Suppressor macrophage treated with lipopolysaccharide for 4 hours (primary cell): ENCODE results near the gene STK16.
"Not testable (repeated sequence)": the region's sequence is repeated elsewhere in the genome, so short reads cannot be mapped to it uniquely, and the experiment has no call there.

Source experiments
- DNase-seq: peaks from one replicate; pipeline ENCODE4 v3.0.0-alpha.2; 2020

STK16 gene

GRCh38 chr2:219246559-219246958 is 1.3 kb downstream of the STK16 start:
- no peak for DNase-seq

- DNase-seq = no peak
Observed at GRCh38 chr2:219247678-219248642, 2.7 kb downstream of the STK16 start.

DNA sequence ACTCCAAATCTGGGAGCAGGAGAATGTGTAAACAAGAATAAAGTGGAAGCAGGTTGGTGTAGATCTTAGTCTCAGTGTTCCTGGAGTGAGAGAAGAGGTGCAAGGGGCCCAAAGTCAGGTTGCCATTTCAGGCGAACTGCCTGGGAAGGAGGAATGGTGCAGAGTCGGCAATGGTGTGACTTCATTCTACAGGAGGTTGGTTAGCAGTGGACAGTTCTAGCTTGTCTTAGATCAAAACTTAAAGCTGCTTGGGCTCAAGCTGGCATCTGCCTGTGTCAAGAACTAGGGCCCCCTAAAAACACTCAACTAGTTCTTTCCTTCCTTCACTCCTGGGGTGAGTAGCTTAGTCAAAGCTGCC is 3.5 kb downstream of the STK16 start:
- no peak for DNase-seq

DNA sequence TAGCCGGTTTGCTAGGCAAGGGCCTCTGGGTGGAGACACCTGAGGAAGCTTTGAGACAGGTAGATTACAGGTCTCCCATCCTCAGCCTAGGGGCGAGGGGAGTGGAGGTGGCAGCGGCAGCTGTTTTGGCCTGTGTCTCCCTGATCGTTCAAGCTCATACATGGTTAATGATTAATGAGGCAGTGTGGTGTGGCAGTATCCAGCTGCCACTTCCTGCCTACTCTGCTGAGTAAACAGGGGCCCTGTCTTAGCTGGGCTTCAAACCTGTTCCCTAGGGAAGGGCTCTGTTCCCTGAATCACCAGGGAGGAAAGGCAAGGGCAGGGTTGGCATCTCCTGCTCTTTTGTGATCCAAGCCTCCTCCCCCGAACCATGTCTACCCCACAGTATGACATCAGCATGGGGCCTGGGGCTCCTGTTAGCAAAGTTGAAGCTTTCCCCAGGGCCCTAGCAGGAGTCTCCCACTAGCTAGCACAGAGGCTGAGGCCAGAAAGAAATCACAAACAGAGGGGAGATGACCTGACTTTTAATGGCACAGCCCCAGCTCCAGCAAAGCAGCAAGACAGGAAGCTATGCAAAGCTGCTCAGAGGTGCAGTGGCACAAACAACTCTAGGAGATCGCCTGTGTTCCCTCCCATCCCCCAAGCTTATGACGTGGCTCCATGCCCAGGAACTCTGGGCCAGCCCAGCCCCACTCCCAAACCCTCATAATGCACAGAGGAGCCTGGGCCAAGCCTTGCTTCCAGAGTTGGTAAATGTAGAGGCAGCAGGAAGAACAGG is 4.1 kb downstream of the STK16 start:
- no peak for DNase-seq

GRCh38 chr2:219250049-219250781 is 4.9 kb downstream of the STK16 start:
- no peak for DNase-seq

- no peak for DNase-seq
Observed at GRCh38 chr2:219251656-219252055, 6.4 kb downstream of the STK16 start.

- DNase-seq = no peak
Observed at GRCh38 chr2:219252084-219252483, 6.8 kb downstream of the STK16 start.

- no peak for DNase-seq
Observed at GRCh38 chr2:219252570-219252899, 7.3 kb downstream of the STK16 start.

DNA sequence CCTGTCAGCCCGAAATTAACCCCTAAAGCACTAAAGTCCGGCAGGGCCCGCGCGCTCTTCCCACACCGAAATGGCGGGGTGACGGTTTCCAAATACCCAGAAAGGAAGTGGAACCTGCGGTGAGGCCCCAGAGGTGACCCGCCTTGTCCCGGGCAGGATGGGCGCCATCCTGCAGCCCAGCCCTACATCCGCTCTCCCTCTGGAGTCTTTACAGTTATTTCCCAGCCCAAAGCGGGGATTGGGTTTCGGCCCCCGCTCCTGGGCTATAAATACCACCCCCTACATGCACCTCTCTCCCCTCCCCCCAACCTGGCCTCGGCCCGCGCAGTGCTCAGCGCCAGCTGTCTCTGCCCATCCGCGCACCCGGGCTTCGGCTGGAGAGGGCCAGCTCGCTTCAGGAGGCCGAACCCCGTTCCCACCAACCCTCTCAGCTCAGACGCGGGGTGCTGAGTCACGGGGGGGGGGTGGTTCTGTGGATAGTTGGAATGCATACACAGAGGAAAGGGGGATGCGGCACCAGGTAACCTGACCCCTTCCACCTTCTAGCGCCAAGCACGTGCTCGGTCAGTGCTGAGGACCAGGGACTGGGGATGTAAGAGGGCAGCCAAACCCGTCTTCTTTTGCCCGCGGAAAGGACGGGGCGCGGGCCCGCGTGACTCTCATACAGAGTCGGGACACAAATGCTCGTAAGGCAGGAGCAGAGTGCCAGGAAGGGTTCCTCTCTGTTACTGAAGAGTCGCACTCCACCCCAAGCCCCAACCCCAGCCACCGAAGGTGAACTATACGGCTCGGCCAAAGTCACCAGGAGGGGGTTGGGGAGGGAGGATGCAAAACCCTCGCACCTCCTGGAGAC is 7.8 kb downstream of the STK16 start, which contains the start of gene TUBA4B:
Gene TUBA4B, plus strand, starts transcription at position 344 of the 853 bp plus-strand sequence. Its CDS starts 165 bp downstream, at position 509.
- no peak for DNase-seq

- DNase-seq = peak; percentile 87
Observed at GRCh38 chr2:219253753-219254589, 8.7 kb downstream of the STK16 start, which contains the start of gene TUBA4A. TSS of gene TUBA4A (minus strand) at chr2:219253918. CDS start at chr2:219253858, 60 bp downstream.

- DNase-seq = peak; percentile 70
Observed at GRCh38 chr2:219254590-219255201, 9.4 kb downstream of the STK16 start.

DNA sequence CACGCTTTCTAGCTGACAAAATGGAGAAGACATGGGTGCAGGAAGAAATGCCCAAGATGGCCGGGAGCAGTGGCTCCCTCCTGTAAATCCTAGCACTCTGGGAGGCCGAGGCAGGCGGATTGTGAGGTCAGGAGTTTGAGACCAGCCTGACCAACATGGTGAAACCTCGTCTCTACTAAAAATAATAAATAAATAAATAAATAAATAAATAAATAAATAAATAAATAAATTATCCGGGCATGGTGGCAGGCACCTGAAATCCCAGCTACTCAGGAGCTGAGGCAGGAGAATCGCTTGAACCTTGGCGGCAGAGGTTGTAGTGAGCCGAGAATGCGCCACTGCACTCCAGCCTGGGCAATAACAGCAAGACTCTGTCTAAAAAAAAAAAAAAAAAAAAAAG is 13.7 kb downstream of the STK16 start:
- DNase-seq = not testable (repeated sequence)

GRCh38 chr2:219261024-219261855 is 16.0 kb downstream of the STK16 start:
- DNase-seq = no peak

GRCh38 chr2:219266232-219266631 is 21.0 kb downstream of the STK16 start:
- DNase-seq = no peak

DNA sequence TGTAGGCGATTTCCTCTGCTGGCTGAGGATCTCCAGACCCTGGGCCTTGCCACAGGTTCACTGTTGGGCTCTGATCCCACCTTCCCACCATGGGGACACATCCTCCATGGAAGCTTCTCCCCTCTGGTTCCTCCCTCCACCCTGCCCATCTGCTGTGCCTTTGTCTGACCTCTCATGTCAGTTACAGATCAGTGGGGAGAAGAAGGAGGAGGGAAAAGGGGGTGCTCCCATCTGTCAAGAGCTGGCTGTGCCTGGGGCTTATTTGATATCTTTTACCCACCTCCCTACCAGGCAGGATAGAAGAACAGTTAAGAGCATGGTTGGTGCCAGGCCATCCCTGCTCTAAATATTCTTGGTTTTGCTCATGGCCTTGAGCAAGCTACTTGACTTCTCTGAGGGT is 21.6 kb downstream of the STK16 start:
- DNase-seq = no peak

DNA sequence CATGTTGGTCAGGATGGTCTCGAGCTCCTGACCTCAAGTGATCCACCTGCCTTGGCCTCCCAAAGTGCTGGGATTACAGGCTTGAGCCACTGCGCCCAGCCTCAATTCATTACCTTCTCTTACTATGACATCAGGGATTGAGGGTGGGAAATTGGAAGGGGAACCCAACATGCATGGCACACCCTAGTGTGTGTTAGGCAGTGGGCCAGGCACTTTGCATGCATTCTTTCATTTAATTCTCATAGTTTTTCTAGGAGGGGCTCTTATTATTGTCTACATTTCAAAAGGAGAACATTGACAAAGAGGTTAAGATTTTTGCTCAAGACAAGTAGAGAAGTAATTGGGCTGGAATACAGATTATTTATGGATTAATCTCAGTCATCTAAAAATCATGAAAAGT is 23.0 kb downstream of the STK16 start:
- no peak for DNase-seq

DNA sequence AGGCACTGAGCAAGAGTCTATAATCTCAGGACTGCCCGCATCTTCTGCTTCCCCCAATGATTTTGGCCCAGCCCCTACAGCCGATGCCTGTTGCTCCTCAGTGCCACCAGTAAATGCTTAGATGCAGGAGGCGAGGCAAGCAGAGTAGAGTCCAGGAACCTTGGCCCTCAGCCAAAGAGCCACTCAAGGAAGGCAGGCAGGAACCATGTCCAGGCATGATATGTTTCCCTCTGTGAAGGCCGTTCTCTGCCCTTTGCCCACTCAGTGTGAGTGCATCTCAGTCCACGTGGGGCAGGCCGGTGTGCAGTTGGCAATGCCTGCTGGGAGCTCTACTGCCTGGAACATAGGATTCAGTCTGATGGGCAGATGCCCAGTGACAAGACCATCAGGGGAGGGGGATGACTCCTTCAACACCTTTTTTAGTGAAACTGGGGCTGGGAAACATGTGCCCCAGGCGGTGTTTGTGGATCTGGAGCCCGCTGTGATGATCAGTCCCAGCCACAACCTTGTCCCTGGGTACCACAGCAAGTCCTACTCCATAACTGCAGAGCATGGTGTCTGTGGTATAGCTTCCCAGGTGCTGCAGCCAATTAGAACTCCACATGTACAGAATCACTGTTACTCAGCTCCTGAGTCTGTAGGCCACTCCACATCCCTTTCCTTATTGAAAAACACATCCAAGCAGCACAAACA is 24.2 kb downstream of the STK16 start:
- no peak for DNase-seq

- DNase-seq = no peak
Observed at GRCh38 chr2:219270055-219270372, 24.7 kb downstream of the STK16 start.

DNA sequence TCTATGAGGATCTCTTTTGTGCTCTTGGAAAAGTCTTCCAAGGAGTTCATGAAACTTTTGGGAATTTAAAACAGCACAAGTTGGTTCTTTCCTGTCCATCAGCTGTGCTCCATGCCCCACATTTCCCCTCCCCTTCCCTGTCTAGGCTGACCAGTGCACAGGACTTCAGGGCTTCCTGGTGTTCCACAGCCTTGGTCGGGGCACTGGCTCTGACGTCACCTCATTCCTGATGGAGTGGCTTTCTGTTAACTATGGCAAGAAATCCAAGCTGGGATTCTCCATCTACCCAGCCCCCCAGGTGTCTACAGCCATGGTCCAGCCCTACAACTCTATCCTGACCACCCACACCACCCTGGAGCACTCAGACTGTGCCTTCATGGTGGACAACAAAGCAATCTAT is 25.7 kb downstream of the STK16 start:
- DNase-seq = no peak
